ENCODE data around the gene GLIPR2.

DNA sequence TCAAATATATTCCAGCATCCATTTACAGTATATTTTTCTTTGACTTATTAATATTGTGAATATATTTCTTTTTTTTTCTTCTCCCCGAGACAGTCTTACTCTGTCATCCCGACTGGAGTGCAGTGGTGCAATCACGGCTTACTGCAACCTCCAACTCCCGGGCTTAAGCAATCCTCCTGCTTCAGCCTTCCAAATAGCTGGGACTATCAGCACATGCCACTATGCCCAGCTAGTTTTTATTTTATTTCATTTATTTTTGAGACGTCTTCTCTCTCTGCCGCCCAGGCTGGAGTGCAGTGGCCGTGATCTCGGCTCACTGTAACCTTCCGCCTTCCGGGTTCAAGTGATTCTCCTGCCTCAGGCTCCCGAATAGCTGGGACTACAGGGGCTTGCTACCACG, 7.4 kb upstream of the GLIPR2 start:
- TF ChIP-seq TAF1 (IDR thresholded peaks at IDR 0.05; ENCODE audit: borderline replicate concordance, low read depth, low read length) (no peak), RCOR1 (IDR thresholded peaks at IDR 0.05; ENCODE audit: low read length) (no peak)
- TF ChIP-seq, protein P1, sequence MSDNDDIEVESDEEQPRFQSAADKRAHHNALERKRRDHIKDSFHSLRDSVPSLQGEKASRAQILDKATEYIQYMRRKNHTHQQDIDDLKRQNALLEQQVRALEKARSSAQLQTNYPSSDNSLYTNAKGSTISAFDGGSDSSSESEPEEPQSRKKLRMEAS (IDR thresholded peaks at IDR 0.05; ENCODE audit: low read depth) = no peak
- TF ChIP-seq, protein P2, sequence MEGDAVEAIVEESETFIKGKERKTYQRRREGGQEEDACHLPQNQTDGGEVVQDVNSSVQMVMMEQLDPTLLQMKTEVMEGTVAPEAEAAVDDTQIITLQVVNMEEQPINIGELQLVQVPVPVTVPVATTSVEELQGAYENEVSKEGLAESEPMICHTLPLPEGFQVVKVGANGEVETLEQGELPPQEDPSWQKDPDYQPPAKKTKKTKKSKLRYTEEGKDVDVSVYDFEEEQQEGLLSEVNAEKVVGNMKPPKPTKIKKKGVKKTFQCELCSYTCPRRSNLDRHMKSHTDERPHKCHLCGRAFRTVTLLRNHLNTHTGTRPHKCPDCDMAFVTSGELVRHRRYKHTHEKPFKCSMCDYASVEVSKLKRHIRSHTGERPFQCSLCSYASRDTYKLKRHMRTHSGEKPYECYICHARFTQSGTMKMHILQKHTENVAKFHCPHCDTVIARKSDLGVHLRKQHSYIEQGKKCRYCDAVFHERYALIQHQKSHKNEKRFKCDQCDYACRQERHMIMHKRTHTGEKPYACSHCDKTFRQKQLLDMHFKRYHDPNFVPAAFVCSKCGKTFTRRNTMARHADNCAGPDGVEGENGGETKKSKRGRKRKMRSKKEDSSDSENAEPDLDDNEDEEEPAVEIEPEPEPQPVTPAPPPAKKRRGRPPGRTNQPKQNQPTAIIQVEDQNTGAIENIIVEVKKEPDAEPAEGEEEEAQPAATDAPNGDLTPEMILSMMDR (IDR thresholded peaks at IDR 0.05) = no peak
- TF ChIP-seq, protein P3, sequence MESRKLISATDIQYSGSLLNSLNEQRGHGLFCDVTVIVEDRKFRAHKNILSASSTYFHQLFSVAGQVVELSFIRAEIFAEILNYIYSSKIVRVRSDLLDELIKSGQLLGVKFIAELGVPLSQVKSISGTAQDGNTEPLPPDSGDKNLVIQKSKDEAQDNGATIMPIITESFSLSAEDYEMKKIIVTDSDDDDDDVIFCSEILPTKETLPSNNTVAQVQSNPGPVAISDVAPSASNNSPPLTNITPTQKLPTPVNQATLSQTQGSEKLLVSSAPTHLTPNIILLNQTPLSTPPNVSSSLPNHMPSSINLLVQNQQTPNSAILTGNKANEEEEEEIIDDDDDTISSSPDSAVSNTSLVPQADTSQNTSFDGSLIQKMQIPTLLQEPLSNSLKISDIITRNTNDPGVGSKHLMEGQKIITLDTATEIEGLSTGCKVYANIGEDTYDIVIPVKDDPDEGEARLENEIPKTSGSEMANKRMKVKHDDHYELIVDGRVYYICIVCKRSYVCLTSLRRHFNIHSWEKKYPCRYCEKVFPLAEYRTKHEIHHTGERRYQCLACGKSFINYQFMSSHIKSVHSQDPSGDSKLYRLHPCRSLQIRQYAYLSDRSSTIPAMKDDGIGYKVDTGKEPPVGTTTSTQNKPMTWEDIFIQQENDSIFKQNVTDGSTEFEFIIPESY (IDR thresholded peaks at IDR 0.05; ENCODE audit: borderline replicate concordance, low read depth) = no peak

Measured in SK-N-SH (cell line).